LoVo (cell line): ENCODE data around the gene AMOTL1.
A peak's percentile ranks its signal among the peaks of the same experiment; 100 is the strongest.

ENCODE experiments used
- DNase-seq: peaks from one replicate; pipeline ENCODE4 v3.0.0-alpha.2; 2016; ENCODE audit warnings: low spot score

AMOTL1 gene, protein sequence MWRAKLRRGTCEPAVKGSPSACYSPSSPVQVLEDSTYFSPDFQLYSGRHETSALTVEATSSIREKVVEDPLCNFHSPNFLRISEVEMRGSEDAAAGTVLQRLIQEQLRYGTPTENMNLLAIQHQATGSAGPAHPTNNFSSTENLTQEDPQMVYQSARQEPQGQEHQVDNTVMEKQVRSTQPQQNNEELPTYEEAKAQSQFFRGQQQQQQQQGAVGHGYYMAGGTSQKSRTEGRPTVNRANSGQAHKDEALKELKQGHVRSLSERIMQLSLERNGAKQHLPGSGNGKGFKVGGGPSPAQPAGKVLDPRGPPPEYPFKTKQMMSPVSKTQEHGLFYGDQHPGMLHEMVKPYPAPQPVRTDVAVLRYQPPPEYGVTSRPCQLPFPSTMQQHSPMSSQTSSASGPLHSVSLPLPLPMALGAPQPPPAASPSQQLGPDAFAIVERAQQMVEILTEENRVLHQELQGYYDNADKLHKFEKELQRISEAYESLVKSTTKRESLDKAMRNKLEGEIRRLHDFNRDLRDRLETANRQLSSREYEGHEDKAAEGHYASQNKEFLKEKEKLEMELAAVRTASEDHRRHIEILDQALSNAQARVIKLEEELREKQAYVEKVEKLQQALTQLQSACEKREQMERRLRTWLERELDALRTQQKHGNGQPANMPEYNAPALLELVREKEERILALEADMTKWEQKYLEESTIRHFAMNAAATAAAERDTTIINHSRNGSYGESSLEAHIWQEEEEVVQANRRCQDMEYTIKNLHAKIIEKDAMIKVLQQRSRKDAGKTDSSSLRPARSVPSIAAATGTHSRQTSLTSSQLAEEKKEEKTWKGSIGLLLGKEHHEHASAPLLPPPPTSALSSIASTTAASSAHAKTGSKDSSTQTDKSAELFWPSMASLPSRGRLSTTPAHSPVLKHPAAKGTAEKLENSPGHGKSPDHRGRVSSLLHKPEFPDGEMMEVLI

GRCh38 chr11:94767701-94768601 is at the start of gene AMOTL1:
Gene AMOTL1 (plus strand): TSS chr11:94768356. CDS start chr11:94768512, 156 bp downstream.
- DNase-seq, result no peak

GRCh38 chr11:94719876-94720275 is 48.3 kb upstream of the AMOTL1 start:
- no peak for DNase-seq

DNA sequence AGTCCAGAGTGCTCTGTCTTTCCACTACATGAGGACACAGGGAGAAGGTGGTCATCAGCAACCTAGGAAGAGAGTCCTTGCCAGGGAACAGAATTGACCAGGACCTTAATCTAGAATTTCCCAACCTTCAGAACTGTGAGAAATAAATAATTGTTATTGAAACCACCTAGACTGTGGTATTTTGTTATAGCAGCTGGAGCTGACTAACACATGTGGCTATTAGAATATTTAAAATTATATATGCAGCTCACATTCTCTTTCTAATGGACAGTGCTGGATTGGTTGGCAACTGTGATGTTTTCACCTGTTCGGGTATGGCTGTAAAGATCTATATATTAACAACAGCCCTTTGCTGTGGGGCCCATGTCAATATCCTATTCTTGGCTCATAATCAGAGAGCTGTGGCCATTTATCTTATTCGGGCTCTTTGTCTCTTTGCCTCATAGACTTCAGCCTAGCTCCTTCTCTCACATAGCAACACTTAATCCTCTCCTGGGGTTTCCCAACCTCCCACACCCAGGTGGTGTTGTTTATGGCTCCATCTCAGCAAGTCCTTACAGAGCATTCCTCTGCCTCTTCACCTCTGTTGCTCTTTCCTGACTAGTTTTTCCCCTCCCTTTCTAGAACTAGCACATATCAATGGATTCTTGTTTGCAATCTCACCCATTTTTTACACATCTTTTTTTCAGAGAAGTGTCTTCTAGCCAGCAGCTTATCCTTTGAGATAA is 46.4 kb upstream of the AMOTL1 start:
- DNase-seq, result no peak

DNA sequence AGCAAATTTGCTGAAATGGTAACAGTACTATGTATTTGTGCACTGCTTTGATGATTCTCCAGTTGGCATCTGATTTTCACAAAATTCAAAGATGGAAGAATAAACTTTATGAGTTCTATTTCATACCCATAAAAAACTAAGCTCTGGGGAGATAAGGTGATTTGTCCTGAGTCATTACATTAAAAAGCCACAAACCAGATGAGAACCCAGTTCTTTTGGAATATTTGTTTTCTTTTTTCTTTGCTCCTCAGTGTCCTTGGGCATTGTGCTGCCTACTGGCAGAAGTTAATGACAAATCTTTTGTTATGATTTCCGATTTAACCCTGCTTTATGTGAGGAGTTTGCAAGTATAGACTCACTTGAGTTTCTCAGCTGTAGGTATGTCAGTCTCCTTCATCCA is 45.4 kb upstream of the AMOTL1 start:
- DNase-seq, result no peak

- DNase-seq, result no peak
Measured at GRCh38 chr11:94725097-94725496, 43.1 kb upstream of the AMOTL1 start.

GRCh38 chr11:94727819-94728218 is 40.3 kb upstream of the AMOTL1 start:
- no peak for DNase-seq

DNA sequence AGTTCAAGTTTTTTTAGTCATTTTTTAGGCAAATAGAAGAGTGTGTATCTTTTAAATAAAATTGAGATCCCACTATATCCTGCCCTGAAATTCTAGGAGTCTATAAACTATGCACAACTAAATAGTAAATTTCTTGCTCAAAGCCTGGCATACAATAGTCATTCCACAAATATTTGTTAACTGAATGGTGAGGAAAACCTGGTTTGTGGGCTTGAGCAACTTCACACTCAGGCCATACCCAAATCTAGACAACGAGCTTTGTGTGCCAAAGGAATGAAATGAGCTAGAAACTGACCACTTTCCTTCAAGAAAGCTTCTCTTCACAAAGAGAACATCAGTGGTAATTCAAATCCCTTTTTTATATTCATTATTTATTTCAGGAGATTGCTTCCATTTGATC is 39.6 kb upstream of the AMOTL1 start:
- no peak for DNase-seq

DNA sequence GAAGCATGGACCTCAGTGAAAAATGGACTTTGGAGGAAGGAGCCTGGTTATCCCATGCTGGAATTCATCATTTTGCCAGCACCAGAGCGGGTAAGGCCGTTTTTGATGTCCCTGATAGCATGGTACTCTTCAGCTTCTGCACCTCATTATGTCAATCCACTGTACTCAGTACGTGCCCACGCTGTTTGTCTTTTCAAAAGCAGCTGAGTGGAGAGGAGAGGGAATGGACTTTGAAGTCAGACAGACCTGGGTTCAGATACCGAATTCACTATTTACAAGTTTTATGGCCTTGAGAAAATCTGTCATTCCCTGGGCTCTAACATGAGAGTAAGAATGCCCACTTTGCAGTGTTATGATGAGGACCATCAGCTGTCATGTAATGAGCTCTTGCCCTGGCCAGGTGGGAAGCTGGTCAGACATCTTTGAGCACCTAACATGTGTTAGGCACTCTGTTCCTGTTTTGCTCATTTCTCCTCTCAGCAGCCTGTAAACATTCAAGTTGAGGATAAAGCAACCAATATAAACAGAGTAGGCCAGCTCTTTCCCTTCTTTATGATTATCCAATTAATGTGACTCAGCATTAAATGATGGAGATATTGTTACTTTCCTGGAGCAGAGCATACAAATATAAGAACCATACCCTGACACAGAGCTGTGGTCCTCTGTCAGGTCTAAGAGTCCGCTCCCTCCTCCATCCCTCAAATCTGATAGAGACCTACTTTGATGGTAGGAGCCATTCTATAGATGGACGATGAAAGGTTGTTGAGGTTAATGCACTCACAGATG is 39.0 kb upstream of the AMOTL1 start:
- no peak for DNase-seq

DNA sequence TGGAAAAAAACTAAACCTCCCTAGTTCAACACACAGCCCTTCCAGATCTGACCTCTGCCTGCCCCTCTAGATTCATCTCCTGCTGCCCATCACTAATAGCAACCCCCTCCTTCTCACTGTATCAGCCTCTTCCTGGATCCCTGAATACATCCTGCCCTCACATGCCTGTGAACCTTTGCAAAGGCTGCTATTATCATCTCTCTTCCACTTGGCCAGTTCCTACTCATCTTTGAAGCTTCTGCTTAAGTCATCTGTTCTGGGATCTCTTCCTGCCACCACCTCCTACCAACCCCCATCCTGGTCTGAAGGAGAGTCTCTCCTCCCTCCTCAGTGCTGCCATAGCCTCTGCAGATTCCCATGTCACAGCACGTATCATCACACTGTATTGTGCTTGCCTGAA is 38.0 kb upstream of the AMOTL1 start:
- no peak for DNase-seq

GRCh38 chr11:94731880-94732601 is 36.1 kb upstream of the AMOTL1 start:
- DNase-seq, result no peak

DNA sequence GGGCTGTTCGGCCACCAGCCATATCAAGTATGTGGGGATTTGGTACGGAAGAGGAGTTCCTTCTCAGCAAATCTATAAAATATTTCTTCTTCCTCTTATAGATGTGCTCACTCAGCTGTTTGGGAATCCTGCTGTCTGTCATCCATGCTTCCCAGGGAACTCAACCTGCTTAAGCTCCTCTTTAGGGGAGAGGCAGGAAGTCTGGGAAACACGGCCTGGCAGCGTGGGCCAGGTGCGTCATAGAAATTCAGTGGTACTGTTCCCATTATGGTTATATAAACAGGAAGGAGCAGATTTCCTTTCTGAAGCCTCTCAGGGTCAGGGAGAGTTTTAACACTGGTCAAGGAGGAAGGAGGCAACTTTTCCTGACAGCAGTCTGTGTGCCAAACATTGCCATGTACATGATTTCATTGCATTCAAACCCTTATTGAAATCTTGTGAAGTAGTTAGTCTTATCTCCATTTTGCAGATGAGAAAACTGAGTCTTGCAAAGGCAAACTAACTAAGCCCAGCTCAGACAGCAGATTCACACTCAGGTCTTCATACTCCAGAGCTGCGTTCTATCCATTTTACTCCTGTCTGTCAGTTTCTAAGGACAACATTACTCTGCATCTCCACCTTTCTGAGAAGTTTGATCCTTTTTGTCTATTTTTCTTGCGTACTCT is 35.4 kb upstream of the AMOTL1 start:
- no peak for DNase-seq

DNA sequence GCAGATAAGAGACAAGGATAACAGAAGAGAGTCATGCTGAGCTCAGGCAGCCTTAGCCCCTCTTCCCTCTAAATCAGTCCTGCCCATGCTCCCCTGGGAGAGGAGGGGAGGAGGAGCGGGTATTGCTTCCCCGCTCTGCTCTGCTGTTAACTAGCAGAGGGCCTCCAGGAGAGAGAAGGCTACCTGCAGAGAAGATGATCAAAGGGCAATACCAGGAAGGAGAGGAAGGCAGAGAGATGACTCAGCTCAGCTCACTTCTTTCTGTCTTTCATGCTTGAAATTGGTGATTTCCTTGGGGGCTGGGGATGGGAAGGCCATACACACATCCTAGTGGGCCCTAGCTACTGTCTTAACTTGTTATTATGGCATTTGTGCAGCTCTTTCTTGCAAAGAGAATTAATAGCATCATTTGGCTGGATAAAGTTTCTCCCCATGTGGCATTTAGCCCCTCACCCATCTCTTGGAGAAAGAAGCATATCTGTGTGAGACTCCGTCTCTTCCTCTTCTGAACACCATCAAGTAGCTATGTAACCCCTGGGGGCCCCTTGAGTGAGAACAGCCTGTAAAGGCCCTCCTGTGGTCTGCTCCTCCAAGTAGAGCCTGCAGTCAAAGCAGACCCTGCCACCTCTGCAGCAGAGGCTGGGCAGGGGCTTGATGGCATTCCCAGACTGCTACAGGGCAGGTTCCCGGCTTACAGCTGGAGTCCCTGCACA is 33.4 kb upstream of the AMOTL1 start:
- DNase-seq, result peak; percentile 48

DNA sequence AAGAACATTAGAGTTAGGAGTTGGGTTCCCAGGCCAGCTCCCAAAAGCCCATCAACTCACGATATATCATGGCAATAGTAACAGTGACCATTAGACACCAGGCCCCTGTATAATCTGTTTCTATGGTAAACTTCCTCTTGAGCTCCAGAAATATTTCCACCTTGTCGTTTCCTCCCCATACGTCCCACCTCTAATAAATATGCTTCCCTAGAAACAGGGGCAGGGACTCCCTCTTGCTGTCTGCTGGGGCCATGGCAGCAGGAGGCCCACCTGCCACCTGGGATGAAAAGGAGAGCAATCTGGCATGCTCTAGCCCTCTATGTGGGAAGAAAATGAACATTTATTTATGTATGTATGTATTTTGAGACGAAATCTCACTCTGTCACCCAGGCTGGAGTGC is 32.2 kb upstream of the AMOTL1 start:
- DNase-seq, result no peak

- DNase-seq, result peak; percentile 78
Measured at GRCh38 chr11:94737171-94737611, 31.0 kb upstream of the AMOTL1 start.

GRCh38 chr11:94738746-94739145 is 29.4 kb upstream of the AMOTL1 start:
- no peak for DNase-seq

GRCh38 chr11:94739331-94739730 is 28.8 kb upstream of the AMOTL1 start:
- no peak for DNase-seq

DNA sequence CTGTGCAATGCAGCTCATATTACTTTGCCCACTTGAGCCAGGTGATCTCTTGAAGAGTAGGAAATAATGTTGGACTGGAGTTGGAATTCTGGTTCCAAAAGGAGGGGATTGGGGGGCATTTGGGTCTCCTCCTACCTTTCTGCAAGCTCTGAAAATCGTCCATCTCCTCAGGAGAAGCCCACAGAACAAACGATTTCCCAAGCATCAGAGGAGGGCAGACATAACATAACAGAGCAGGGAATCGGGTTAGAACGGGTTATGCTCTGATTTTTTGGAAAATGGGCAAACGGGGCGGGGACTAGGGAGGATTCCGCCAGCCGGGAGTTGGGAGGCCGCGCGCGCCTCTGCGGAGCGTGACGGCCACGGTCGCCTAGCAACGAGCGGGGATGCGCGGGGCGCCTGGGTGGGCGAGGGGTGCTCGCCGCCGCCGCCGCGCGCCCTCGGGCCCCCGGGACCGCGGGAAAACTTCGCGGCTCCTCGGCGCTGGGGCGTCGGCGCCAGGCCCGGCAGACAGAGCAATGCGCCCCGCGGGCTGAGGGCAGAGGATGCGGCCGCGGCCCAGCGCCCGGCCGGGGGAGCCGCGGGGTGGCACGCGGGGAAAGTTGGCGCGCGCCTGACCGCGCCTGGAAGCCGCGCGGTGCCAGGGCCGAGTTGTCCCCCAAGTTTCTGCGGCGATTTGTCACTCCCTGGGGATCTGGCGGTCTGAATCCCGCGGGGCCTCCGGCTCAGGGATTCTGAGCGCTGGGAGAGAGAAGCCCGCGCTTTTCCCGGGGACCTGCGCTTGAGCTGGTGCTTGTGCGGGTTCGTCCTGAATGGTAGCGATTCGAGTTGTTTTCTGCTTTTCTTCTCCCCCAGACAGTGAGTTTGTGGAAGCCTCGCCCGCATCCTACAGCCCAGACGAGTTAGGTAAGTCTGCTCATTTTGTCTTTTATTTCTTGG is 27.8 kb upstream of the AMOTL1 start:
- DNase-seq, result no peak
